BJ (cell line): ENCODE measurements around the gene LRP5. TPM values are rescaled to one million over a fixed set of nuclear protein-coding genes. Genes with fewer than 3 reads are reported as not detected.

Experiments used
- CTCF ChIA-PET: fragments of 350-600 bp; formaldehyde crosslinking; extraction: SDS; loops from one replicate; lab custom pipeline; 2021; ENCODE audit warnings: antibody characterized with exemption, inconsistent platforms; lab: Yijun Ruan, JAX
- POLR2A ChIA-PET: fragments of 300-600 bp; sonication (Branson Sonifier 250); formaldehyde crosslinking; extraction: SDS; loops from one replicate; lab custom pipeline; 2021; ENCODE audit warnings: antibody characterized with exemption; lab: Charles Lee
- DNase-seq: peaks from one replicate; pipeline ENCODE4 v3.0.0-alpha.2; 2011; ENCODE audit warnings: low read depth
- H3K27me3 ChIP-seq: 2 replicates; pipeline ENCODE4 v1.6.0; 2011; ENCODE audit warnings: low read length; ENCODE audit not compliant: control insufficient read depth, insufficient read depth
- H3K36me3 ChIP-seq: 2 replicates; pipeline ENCODE4 v1.5.1; 2011; ENCODE audit warnings: low read length; ENCODE audit not compliant: control insufficient read depth, insufficient read depth
- H3K4me3 ChIP-seq: 2 replicates; pipeline ENCODE4 v1.5.1; 2011; ENCODE audit warnings: low read depth, mild to moderate bottlenecking, control low read depth, low read length
- CTCF ChIP-seq: IDR thresholded peaks from 2 replicates; pipeline ENCODE4 v1.5.1; 2011; ENCODE audit warnings: low read depth, mild to moderate bottlenecking, control low read depth, inconsistent platforms, low read length, moderate library complexity; ENCODE audit not compliant: insufficient read depth
- polyA plus RNA-seq: library from polyadenylated mRNA; depleted of rRNA; stranded (reverse); fragments of >200 nt; gene quantifications from 2 replicates; pipeline ENCODE4 v1.2.3, GENCODE V29; 2011

LRP5 gene
- polyA plus RNA-seq, 1 experiment = 11.5 TPM

GRCh38 chr11:68382358-68382998 is 70.1 kb downstream of the LRP5 start:
- Histone ChIP-seq H3K36me3 (peaks cover 1% of the 10 kb centered on the region), H3K27me3 (no peaks in the 10 kb centered on the region), H3K4me3 (no peak overlapping the region)
- TF ChIP-seq CTCF = no peak
- POLR2A ChIA-PET = interaction anchor here (0.7 kb wide), 2 partner anchors 9 to 24 kb away, joined by 4 to 8 read pairs; no protein-coding TSS in a partner anchor
- DNase-seq = no peak
- CTCF ChIA-PET = interaction anchor here (1.0 to 6.1 kb wide), 9 partner anchors 9 to 173 kb away, joined by 3 to 32 read pairs (median 8); no protein-coding TSS in a partner anchor

GRCh38 chr11:68383976-68384501 is 71.6 kb downstream of the LRP5 start:
- peaks cover 1% of the 10 kb centered on the region; the same call in 1 of the 2 replicates for H3K36me3 ChIP-seq
- no peak for DNase-seq
- POLR2A ChIA-PET = no interaction called here
- TF ChIP-seq CTCF = peak; percentile 97
- H3K27me3 ChIP-seq = no peaks in the 10 kb centered on the region
- no peak overlapping the region for H3K4me3 ChIP-seq
- CTCF ChIA-PET = interaction anchor here (0.7 to 6.1 kb wide), 18 partner anchors 10 to 176 kb away, joined by 3 to 32 read pairs (median 4); partner anchors contain the start of gene C11orf24

- no peak for DNase-seq
- no peak overlapping the region for H3K4me3 ChIP-seq
- POLR2A ChIA-PET = no interaction called here
- CTCF ChIA-PET = interaction anchor here (0.7 to 6.1 kb wide), 16 partner anchors 10 to 175 kb away, joined by 3 to 32 read pairs (median 4); partner anchors contain the start of gene C11orf24
- no peaks in the 10 kb centered on the region for H3K27me3 ChIP-seq
- peaks cover 2% of the 10 kb centered on the region; the same call in 1 of the 2 replicates for H3K36me3 ChIP-seq
- TF ChIP-seq CTCF = no peak
Observed at GRCh38 chr11:68384530-68385081, 72.2 kb downstream of the LRP5 start.

- Histone ChIP-seq H3K27me3 (no peaks in the 10 kb centered on the region), H3K4me3 (no peak overlapping the region), H3K36me3 (peaks cover 5% of the 10 kb centered on the region; the same call in 1 of the 2 replicates)
- DNase-seq = no peak
- CTCF ChIA-PET = interaction anchor here (0.7 to 6.1 kb wide), 16 partner anchors 9 to 176 kb away, joined by 3 to 32 read pairs (median 4); partner anchors contain the start of gene C11orf24
- POLR2A ChIA-PET = no interaction called here
- no peak for TF ChIP-seq CTCF
Observed at GRCh38 chr11:68385128-68385527, 72.7 kb downstream of the LRP5 start.

GRCh38 chr11:68386331-68386978 is 74.1 kb downstream of the LRP5 start:
- CTCF ChIA-PET = interaction anchor here (0.6 to 6.1 kb wide), 5 partner anchors 12 to 145 kb away, joined by 3 to 32 read pairs (median 4); no protein-coding TSS in a partner anchor
- H3K4me3 ChIP-seq = no peak overlapping the region
- no peaks in the 10 kb centered on the region for H3K27me3 ChIP-seq
- H3K36me3 ChIP-seq = peaks cover 6% of the 10 kb centered on the region
- no peak for TF ChIP-seq CTCF
- POLR2A ChIA-PET = no interaction called here
- DNase-seq = no peak
